ENCODE results near the gene TIMM22.

The TIMM22 gene

GRCh38 chr17:1022278-1023024, 25.5 kb downstream of the TIMM22 start:
- no peak for DNase-seq

- DNase-seq: no peak
Measured at GRCh38 chr17:1024076-1024475, 27.1 kb downstream of the TIMM22 start.

- DNase-seq: no peak
Measured at GRCh38 chr17:1025733-1026598, 29.0 kb downstream of the TIMM22 start.

GRCh38 chr17:1026599-1026975, 29.7 kb downstream of the TIMM22 start:
- DNase-seq: no peak

GRCh38 chr17:1027044-1027443, 30.1 kb downstream of the TIMM22 start:
- no peak for DNase-seq

- DNase-seq: no peak
Measured at GRCh38 chr17:1029196-1029921, 32.4 kb downstream of the TIMM22 start.

GRCh38 chr17:1029922-1030644, 33.2 kb downstream of the TIMM22 start:
- no peak for DNase-seq

- DNase-seq: no peak
Measured at GRCh38 chr17:1030684-1031532, 34.0 kb downstream of the TIMM22 start.

GRCh38 chr17:1031711-1032110, 34.8 kb downstream of the TIMM22 start:
- no peak for DNase-seq

GRCh38 chr17:1032391-1032790, 35.5 kb downstream of the TIMM22 start:
- DNase-seq: no peak

- DNase-seq: no peak
Measured at GRCh38 chr17:1033503-1033902, 36.6 kb downstream of the TIMM22 start.

- DNase-seq: no peak
Measured at GRCh38 chr17:1034652-1035210, 37.8 kb downstream of the TIMM22 start.

GRCh38 chr17:1035546-1036170, 38.7 kb downstream of the TIMM22 start:
- DNase-seq: no peak

- DNase-seq: no peak
Measured at GRCh38 chr17:1036171-1036844, 39.4 kb downstream of the TIMM22 start.

GRCh38 chr17:1036845-1037237, 39.9 kb downstream of the TIMM22 start:
- no peak for DNase-seq

- no peak for DNase-seq
Measured at GRCh38 chr17:1037238-1037879, 40.4 kb downstream of the TIMM22 start.

- DNase-seq: no peak
Measured at GRCh38 chr17:1038459-1039122, 41.7 kb downstream of the TIMM22 start.

GRCh38 chr17:1039123-1039507, 42.2 kb downstream of the TIMM22 start:
- no peak for DNase-seq

GRCh38 chr17:1039511-1040215, 42.7 kb downstream of the TIMM22 start:
- no peak for DNase-seq
